ENCODE measurements around the gene LAMB4.

LAMB4 gene

DNA sequence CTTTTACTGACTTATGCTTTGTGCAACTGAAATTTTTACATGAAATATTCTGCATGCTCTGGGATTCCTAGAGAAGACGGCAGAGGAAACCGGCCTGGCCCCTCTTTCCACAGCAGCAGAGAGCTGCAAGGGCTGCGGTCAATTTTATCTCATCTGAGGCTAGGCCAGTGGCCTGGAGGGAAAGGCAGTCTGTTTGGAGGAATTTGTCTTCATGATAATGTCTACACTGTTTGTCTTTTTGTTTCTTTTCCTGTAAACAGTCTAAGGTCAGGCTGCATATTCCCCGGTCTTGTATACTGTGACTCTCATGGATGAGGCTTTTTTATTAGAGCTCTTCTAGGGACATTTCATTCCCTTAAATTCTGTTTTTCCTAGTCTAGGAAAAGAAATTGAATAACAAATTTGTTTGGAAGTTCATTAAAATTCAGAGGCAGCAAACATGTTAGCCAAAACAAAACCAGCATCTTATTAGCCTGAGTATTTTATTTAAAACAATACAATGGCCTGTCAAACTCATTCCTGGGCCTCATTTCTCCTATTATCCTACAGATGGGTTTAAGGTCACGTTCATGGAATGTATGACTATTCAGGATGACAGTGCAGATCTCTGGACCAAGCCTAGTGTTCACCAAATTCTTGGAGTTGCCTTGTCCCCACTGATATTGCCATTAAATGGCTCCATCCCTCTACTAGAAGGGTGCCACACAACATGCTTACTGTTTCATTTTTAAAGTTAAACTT lies 26.4 kb downstream of the LAMB4 start:
- no peak for DNase-seq

DNA sequence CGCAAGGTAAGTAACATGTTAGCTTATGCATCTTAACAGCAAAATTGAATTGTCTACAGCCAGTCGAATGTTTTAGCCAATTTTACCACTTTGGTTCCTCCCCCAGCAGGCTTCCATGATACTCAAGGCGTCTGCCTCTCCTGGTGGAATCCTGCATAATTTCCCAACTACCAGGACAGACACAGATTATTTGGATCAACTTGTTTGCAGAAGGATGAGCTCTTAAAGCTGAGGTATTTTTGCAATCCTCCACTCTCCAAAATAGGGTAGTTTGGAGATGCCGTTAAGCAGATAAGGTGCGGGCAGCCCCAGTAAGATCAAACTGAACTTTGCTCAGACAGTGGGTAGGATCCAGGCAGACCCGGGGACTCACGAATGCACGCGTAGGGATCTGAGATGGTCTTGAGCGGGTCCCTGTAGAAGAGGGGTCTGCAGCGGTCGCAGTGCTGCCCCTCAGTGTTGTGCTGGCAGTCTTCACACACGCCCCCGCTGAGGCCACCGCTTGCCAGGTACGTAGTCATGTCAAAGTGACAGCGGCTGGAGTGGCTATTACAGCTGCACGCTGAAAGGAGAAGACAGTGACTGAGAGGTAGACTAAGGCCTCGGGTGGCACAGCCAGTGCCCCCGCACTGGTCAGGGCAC lies 27.4 kb downstream of the LAMB4 start:
- DNase-seq: no peak

DNA sequence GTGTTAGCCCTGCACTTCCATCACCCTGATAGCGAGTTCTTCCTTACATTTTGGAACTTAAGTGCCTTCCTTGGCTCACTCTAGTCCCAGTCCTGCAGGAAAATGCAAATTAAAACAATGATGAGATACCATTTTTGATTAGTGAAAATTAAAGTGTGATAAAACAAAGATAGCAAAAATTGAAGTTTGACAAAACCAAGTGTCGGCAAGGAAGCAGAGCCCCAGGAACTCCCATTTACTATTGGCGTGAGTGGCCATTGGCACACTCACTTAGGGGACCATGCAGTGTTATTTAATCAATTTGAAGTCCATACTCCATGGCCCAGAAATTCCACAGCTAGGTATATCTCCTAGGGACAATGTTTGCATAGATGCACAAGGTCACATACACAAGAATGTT lies 28.4 kb downstream of the LAMB4 start:
- DNase-seq: no peak

DNA sequence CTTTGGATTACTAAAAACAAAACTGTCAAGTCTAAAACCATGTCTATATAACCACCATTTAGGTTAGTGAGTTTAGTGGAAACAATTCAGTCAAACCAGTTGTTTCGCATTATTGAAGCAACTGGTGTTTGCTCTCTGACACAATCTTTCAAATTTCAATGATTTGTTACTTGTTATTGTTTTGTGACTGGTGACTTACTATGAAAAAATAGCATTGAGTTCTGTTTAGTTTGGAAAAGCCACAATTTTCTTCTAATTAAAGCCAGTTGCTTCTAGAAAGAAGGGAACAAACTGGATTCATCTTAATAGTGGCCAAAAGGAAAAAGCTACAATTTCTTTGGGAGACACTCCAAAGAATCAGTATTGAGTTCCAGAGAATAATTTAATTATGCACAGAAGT lies 30.4 kb downstream of the LAMB4 start:
- no peak for DNase-seq

DNA sequence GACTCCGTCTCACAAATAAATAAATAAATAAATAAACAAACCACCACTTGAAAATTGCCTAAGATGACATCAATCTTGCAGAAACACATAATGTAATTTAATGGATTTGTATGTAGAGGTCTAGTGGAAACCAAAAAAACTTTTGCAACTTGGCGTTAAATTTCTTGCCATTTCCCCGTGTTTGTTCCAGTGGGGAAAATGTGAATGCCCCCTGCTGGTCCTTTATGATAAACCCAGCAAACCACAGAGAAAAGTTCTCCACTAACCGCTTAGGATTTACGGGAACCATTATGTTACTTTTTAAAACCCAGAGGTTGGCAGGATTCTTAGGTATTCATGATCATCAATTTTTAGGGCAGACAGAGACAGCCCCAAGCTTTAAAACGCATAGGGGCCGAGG lies 32.5 kb downstream of the LAMB4 start:
- DNase-seq: peak; percentile 11 to 31 (median 24)

DNA sequence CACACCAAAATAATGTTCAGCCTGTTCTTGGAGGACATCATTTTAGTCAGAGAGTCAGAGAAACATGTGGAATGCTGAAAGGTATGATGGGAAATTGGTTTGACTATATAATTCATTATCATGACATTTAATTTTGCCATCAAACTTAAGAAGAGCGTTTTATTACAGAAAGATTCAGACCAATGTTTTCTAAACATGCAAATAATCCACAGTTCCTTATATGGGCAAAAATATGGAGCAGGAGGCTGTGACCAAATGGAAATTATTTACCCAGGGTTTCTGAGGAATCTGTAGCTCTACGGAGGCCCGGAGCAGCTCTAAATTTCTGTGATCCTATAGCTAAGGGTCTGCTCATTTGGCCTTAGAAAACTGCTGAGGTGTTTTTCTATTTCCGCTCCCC lies 33.2 kb downstream of the LAMB4 start:
- DNase-seq: no peak

DNA sequence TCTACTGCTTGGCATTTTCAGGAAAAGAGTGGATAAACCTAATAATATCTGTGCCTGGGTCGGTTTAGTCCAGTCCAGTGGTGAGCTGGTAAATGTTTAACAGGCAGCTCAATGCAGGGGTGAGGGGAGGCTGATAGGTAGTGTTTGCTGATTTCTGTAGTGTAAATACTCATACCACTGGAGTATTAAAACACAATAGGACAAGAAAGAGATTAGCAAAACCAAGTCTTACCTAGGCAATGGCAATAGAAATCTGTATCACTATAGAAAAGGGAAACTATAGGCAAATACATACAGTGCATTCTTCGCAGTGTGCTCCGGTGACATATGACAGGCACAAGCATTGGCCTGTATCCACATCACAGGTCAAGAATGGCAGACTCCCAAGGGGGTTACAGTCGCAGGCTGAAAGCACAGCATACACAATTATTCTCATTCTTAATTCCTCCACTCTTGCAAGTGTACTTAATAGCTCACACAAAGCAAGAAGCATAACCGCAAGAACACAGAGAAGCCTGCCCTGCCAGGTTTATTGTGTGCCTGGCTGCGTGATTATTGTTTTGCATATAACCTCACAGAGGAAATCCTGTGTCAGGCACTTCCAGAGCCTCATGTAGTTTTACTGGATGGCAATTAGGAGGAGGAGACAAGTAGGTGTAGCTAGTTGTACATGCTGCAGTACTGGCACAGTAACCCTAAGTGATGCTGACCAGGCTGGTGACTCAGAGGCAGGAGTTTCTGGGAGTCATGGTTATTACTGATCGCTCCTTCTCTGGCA lies 35.0 kb downstream of the LAMB4 start:
- peak; percentile 36 to 79 (median 64) for DNase-seq

DNA sequence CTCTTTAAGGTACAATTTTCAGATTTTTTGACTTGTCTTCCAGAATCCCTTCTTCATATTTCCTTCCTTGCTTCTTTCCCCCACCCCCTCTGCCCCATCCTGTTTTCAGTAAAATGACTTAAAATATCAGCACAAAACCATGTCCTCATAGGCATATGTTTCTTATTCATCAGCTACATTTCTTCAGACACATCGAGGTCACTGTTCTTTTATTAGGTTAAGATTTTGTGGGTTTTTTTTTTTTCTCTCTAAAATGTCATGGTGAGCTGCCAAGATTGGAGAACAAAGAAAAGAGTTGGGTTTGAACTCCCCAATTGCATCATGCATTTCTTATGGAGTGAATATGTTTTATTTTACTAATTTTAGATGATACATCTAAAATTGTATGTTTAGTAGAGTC lies 35.8 kb downstream of the LAMB4 start:
- DNase-seq: peak in 2 of 4 experiments; percentile 48 to 73

DNA sequence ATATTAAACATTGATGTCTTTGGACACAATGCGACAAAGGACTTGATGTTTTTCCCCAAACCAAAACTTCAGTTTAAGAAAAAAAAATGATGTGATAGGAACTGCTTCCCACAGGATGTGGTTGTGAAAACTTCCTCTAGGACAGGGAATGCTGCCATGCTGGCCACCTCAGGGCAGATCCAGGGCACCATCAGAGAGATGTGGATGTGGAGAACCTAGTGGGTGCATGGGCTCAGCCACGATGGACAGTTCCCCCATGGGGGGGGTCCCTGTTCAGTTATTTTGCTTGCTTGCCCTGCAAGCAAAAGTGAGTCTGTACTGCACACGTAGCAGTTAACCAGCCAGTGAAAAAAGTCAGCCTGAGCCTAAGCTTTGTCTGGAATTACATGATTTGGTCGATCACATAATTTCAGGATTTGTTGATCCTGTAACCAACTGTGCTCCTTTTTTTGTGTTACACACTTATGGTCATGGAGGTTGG lies 36.3 kb downstream of the LAMB4 start:
- DNase-seq: peak in 1 of 4 experiments; percentile 2

DNA sequence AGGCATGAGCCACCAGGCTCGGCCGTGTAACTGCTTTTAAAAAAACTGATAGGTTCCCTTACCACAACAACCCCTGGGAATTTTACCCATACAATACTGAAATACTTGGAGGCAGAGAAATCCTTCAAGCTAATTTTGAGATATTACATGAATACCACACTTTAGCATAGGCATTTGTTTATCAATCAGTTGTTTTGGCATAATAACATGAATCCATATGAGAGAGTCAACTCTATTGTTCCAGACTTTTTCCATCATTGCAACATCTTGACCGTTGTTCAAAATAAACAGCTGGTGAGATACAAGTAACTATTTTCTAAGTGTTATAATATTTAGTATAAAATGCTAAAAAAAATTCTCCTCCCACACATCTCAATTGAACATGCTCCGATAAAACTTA lies 36.8 kb downstream of the LAMB4 start:
- no peak for DNase-seq

DNA sequence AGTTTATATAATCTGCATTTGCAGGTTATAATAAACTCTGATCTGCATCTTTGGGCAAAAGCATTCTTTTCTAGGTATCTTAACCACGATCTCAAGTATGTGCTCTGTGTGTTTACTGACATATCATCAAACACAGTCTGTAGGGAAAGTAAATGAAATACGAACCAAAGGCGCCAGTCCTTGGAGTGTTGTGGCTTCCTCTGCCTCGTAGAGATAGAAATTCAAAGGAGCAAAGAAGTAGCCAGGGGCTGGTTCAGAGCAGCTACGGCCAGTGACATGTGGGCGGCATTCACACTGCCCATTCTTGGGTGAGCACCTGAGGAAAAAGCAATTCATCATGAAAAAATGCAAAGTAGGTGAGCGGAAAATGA lies 38.7 kb downstream of the LAMB4 start:
- DNase-seq: no peak

DNA sequence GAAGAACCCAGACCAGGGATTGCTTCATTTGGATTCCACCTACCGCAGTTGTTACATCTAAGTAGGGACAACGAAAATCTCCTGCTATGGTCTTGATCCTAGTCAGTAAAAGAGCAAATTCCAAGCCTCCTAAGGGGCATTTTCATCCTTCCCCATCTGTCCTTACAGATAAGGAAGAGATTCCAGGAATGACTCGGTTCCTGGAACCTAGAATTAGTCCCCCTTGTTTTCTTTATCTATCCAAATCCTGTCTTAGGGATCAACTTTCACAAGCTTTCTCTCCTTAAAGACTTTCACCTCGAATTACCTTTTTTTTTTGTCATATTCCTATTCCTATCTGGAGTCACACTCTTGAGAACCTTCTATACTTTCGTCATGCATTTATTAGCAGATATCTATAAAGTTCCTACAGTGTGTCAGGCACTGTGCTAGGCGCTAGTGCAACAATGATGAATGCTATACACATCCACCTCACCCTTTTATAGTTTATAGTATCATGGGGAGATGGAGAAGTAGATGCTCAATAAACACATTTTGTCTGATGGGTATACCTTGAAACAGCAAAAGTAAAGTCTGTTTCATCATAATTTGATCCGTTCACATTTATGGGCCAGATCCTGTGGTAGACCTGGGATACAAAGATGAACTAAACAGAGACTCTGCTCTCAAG lies 39.2 kb downstream of the LAMB4 start:
- DNase-seq: no peak

DNA sequence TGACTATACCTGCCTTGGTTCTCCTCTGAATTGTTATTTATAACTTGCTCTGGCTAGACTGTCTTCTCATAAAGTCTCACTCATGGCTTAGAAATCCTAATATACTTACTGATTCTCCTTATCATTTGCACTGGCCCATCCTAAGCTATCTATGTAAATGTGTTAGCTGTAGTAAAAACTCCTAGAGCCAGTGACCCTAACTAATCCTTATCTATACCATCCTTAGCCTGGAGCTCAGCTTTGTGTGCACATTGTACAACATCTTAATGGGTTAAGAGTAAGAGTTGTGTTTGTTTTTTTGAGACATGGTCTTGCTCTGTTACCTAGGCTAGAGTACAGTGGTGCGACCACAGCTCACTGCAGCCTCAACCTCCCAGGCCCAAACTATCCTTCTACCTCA lies 40.8 kb downstream of the LAMB4 start:
- no peak for DNase-seq

DNA sequence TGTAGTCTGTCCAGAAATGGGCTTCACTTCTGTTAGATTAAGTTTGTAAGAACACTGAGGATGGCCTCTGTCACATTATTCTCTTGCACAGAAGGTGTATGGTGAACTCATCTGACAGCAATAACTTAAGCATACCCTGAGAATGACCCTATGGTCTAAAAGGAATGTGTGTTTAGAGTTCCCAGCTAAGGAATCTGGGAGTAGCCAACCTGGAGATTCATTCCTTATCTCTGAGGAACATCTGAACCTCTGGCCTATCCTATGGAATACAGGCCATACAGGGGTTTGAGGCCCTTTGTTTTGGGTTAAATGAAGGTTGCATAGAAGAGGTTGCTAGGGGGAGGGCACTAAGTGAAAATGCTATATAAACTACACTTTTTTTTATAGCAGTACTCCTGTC lies 41.4 kb downstream of the LAMB4 start:
- no peak for DNase-seq

DNA sequence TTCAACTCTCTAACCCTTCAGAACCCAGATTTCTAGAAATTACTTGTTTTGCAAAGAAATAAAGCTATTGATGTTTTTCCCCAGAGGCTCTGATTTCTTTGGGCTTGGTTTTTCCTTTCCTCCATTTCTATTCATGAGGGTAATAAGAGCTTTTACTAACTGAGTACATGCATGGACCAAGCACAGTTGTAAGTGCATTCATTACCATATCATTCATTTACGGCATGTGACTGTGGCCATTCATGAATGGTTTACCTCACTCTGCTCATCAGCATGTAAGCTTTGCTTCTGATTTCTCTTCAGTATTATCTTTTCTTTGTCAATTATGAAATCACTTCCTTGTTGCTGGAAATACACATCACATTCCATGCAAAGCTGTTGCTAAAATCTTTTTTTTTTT lies 42.4 kb downstream of the LAMB4 start:
- no peak for DNase-seq

DNA sequence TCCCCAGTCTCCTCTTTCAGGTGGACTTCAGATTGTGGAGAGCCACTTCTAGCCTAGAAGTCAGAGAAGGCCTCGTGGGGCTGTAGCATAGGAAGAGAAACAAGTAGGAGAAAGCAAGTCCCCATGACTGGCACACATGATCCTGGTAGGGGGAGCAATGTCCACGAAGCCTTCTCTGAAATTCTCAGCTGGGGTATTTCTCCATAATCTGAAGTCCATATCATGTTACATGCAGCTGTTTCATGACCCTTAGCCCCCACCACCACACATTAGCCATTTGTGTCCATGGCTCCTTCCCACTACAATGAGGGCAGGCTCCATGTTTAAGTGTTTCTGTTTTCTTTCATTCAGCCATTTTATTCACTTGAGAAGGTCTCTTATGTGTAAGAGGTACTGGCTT lies 43.2 kb downstream of the LAMB4 start:
- DNase-seq: no peak

DNA sequence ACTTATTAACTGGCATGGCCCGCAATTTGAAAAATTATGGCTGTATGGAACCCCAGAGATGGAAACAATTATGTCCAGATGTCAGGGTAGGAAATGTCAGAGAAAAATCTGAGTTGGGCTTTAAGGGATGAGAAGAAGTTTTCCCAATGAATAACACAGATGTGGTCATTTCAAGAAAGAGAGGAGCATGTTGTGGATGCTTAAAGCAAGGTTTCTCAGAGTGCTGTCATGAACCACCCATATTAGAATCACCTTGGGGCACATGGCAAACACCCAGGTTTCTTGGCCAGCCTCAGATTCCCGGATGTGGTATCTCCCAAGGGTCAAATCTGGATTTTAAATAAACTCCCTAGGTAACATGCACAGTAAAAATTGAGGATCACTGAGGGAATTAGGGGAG lies 43.6 kb downstream of the LAMB4 start:
- DNase-seq: no peak

DNA sequence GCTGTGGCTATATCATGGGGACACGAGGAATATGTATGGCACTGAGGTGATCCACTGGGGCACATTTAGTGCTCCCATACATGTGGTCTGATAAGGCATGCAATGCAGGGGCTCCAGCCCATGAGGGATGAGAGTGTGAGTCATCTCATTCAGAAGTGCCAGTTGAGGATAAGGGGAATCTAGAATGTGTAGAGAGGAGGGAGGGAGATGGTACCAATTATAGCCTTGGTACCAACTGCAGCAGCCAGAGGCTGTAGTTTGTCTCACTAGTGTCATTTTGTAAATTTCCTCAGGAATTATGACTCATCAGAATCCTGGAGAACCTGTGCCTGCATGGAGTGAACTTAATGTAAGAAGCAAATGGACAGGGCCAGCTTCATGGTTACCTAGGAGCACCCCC lies 46.2 kb downstream of the LAMB4 start:
- DNase-seq: no peak

DNA sequence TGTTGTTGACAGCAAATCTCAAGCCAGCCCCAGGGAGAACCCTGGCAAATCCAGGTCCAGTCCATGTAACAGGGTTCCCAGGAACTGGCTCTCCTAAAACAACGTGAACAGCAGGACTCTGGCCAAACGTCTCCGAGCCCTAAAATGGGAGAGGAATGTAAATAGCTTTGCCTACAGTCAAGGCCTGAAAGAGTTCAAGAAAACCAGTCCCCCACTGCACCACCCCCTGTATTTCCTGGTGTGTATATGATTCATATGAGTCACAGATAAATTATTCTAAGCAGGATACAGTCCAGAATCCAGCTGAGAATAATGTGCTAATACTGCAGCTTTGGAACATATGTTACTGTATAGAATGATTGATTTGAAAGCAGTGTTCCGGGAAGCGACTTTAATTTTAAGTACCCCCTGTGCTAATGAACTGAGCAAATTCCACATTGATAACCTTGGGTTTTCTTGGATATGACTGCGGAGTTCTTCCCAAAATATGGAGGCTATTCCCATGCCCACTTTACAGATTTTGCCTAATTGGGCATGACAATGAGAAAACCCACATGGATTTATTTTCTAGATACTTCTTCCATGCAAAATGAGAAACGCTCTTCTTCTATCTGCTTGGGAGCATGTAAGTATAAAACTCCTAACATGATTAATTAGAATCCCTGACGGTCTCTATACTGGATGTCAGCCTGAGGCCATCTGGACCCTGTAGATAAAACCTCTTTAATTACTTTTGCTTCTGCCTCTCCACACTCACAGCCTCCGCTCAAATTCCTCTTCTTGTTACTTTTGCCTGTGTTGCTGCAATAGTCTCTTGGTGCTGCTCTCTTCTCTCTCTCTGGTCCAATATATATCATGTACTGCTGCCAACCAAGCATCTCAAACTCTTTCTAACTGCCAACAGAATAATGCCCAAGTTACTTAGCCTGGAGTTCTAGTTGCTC lies 50.2 kb downstream of the LAMB4 start:
- DNase-seq: no peak

DNA sequence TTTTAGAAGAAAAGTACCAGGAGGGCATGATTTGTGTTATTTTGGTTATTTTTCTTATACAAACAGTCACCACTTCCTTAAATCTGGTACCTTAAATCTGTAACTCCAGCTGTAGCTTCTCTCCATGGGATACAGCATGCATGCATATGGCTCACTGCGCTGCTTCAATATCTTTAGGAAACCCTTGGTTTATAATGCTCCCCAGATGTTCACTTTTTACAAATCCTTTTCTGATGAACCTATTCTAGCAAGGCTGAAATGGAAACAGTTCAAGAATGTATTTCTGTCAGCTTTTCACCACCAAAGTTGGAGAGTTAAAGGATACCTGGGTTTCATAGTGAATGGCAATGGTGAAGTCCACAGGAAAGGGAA lies 50.9 kb downstream of the LAMB4 start:
- DNase-seq: no peak

DNA sequence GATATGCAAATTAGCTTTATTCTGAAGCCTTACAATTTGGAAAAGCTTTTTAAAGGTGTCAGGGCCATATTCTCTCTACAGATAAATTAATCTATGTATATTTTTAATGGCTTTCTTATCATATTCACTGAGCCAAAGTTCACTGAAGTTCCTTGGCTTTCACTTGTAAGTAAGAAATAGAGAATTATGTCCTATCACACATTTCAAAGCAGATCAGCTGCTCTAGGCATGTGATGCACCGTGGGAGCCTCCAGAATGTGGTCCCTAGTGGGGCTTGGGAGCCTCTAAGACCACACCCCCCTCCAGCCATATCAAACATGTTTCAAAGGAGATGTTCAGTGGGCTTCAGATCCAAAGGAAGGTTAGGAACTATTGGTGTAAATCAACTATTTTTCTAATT lies 51.5 kb downstream of the LAMB4 start:
- DNase-seq: no peak

DNA sequence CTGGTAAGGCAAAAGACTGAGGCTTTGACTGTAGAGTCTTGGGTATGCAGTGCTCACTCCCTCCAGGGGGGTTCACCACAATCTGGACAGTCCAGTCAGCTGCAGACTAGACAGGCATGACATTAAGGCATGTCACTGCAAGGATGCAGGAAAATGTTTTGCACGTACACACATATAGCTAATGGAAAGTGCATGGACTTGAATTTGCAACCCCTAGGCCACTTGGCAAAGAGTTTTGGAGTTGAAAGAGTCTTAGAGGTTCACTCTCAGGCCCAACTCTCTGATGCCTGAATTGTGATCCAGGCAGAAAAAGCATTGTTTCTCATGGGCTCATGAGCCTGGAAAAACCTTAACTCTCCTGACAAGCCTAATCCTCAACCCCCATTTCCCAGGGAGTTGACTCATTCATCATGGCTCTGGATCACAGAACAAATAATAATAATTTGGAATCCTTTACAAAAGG lies 51.9 kb downstream of the LAMB4 start:
- no peak for DNase-seq

Measured in suppressor macrophage (primary cell).